Loucy (cell line): ENCODE results near the gene SLC35B2.

Source experiments
- CTCF ChIP-seq: fragments of 200-600 bp; sonication (generic); conservative IDR thresholded peaks from 2 replicates; pipeline ENCODE4 v1.5.1; 2014; ENCODE audit warnings: mild to moderate bottlenecking, antibody characterized with exemption, low read length
- EZH2phosphoT487 ChIP-seq: fragments of 200-600 bp; IDR thresholded peaks from 2 replicates; pipeline ENCODE4 v1.6.1; 2018; ENCODE audit warnings: antibody characterized with exemption, mild to moderate bottlenecking, moderate library complexity, borderline replicate concordance

- TF ChIP-seq EZH2phosphoT487: no peak
- TF ChIP-seq CTCF: no peak
Observed at GRCh38 chr6:44264154-44265006, 7.1 kb upstream of the SLC35B2 start.
